NCI-H2171 treated with DMSO at 0.1 percent for 48 hours (cell line): ENCODE data around the gene SRGAP3.
A peak's percentile ranks its signal among the peaks of the same experiment; 100 is the strongest.

ENCODE experiments used
- DNase-seq: peaks from one replicate; lab custom pipeline; 2025; lab: John Stamatoyannopoulos, UW

The SRGAP3 gene

DNA sequence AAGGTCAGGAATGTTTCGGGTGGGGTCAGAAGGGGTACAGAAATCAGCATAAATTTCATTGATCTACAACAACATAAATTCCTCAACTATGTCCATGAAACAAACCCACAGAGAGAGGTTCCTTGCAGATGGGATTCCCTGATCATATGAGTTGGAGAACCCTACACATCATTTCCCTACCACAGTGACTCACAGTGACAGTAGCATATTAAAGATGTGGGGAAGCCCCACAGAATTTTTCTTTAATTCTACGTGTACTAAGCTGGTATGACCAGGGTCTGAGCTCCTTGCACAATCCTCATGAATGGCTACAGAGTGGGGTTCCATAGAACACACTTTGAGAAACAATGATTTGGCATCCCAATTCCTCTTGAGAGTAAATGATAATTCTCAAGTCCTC, 169.3 kb downstream of the SRGAP3 start:
- no peak for DNase-seq

GRCh38 chr3:9079676-9080075, 169.8 kb downstream of the SRGAP3 start:
- DNase-seq, result no peak

- no peak for DNase-seq
These were observed 170.7 kb downstream of the SRGAP3 start for GRCh38 chr3:9078561-9079240.

DNA sequence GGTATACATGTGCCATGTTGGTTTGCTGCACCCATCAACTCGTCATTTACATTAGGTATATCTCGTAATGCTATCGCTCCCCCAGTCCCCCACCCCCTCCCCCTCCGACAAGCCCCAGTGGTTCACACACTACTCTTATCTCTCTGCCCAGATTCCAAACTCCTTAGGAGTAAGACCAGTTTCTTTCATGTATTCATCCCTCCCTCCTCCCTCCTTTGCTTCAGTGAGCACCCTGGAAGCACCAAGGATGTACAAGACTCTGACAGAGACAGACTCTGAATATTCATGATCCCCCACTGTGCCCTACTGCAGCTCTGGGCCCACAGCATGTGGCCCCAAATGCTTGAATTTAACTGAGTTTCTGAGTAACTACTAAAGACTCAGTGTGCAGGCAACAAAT, 172.4 kb downstream of the SRGAP3 start:
- DNase-seq, result no peak

DNA sequence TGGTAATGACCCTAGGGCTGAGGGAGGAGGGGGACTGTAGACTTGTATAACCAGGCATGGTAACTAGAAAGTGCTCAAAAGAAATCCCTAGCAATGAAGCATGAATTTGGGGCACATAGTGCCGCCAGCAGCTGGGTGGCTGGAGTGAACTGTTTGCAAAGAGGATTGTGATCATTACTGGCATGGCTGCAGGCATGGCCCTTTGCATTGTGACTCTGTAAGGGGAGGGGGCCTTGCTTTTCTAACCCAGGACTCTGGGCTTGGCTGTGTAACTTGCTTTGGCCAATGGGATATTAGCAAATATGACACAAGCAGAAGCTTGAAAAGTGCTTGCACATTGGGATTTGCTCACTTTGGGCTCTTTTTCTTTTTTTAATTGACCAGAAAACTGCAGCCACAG, 173.7 kb downstream of the SRGAP3 start:
- DNase-seq, result no peak

DNA sequence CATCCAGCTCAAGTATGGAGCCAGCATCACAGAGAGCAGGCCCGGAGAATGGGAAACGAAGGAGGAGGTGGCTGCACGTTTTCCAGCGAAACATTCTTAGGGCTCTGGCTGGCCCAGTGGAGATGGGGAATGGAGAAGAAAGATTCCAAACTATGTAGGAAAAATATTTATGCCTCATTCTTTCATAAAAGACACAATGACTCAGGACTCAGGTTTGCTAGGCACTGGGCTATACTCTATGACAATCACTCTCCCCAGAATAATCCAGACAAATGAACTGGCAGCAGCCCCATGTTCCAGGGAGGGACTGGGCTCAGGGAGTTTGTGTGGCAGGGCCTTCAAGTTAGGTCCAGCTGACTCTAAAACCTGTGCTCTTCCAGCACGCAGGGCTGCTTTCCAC, 175.4 kb downstream of the SRGAP3 start:
- DNase-seq, result no peak

DNA sequence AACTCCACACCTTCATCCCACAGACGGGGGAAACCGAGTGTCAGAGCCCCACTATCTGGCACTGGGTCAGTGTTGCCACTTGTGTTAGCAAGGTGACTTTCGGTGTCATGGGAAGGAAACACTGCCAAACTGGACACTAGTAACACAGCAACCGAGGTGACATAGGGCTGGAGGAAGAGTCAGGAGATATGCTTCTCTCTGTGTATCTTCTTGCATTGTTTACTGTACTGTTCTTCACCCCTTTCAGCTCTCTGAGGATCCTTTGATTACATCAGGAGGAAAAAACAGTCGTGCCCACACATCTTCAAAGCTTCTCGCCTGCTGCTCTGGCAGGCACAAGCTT, 176.8 kb downstream of the SRGAP3 start:
- no peak for DNase-seq

- DNase-seq, result no peak
These were observed 177.3 kb downstream of the SRGAP3 start for GRCh38 chr3:9071936-9072666.

DNA sequence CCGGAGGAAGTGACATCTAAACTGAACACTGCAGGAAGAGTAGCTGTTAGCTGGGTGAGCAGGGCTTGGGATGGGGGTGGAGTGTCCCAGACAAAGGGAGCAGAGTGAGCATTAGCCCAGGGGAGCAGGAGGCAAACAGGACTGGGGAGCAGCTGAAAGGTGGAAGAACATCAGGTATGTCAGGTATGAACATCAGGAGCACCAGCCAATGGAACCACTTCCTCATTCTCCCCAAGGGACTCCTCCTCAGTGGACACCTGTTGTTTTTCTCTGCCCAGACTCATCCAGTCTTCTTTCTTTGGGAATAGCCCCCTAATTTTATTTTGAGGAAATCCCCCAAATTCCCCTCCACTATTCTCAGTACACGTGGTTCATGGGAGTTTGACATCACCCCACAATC, 178.5 kb downstream of the SRGAP3 start:
- DNase-seq, result no peak

DNA sequence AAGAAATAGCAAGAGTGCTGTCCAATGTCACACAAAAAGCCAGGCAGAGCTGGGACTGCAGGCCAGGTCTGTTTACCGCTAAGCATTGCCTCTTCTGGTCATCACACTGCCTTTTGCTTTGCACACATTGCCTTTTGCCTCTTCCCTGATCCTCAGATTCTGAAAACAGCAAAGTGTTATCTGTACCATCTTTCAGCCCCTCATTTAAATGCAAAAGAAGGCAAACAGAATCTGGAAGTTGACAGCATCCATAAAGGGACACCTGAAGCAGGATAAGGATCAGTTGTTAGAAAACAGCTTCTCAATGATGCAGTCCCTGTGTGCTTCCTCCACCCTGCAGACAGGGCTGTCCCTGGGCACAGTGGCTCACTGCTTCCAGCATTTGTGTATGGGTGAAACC, 179.5 kb downstream of the SRGAP3 start:
- DNase-seq, result no peak

- no peak for DNase-seq
These were observed 181.4 kb downstream of the SRGAP3 start for GRCh38 chr3:9068051-9068450.

DNA sequence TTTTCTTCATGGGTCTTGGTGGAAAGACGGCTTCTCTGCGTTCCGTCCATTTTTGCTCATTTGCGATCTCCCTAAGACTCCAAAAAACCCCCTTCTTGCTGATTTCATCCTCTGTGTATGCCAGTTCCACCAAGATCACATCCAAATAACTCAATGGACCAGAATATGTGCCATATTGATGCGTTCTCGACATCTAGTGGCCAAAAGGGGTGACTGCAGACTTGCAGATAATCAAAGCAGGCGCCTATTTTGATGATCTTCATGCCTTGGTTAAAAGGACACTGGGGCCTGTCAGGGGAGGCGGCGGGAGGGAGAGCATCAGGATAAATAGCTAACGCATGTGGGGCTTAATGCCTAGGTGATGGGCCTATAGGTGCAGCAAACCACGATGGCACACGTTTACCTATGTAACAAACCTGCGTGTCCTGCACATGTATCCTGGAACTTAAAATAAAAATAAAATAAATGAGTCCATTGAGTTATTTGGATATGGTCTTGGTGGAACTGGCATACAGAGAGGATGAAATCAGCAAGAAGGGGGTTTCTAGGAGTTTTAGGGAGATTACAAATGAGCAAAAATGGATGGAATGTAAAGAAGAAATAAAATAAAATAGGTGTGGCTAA, 182.0 kb downstream of the SRGAP3 start:
- DNase-seq, result peak; percentile 40

DNA sequence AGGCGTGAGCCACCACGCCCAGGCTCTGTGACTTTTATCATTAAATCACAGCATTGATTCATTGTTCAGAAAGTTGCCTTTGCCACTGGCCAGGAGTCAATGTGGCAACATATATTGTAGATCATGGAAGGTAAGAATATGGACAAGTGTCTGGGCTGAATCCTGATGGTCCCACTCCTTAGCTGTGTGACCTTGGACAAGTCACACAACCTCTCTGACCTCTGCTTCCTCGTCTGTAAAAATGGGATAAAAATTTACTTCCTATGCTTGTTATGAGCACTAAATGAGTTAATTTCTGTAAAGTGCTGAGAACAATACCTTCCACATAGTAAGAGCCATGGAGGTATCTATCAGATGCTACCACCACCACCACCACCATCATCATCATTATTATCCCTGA, 182.7 kb downstream of the SRGAP3 start:
- no peak for DNase-seq

- DNase-seq, result no peak
These were observed 183.3 kb downstream of the SRGAP3 start for GRCh38 chr3:9066141-9066540.

DNA sequence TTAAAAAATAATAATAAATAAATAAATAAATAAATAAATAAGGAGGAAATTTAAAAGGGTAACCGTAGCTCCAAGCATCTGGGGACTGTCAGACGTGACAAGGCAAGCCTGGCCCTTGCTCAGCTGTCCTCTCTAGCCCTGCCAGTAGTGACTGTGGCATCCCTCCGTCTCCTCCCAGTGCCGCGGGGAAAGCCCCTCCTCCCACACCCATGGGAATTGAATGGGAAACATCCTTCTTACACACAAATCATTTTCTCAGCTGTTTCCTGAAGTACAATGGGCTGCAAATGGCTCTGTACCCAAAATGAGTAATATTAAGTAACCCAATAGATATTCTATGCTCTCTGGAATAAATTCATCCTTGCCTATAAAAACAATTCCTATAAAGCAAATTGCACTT, 184.6 kb downstream of the SRGAP3 start:
- DNase-seq, result peak; percentile 68

DNA sequence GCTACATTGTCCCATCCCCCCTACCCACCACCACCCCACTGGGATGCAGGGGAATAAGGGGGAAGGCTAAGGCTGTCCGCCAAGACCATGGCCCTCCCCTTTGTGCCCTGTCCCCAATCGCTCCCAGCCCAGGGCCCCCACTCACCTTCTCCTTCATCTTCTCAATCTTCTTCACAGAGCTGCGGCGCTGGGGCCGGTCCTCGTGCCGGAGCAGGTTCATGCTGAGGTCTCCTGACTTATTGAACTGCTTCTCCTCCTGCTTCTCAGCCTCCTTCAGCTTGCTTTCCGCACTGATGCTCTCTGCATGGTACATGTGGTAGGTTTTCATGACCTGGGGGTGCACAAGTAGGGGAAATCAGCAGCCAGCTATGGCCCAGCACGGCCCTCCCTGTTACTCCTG, 185.2 kb downstream of the SRGAP3 start:
- no peak for DNase-seq

- DNase-seq, result no peak
These were observed 186.9 kb downstream of the SRGAP3 start for GRCh38 chr3:9062570-9062969.

DNA sequence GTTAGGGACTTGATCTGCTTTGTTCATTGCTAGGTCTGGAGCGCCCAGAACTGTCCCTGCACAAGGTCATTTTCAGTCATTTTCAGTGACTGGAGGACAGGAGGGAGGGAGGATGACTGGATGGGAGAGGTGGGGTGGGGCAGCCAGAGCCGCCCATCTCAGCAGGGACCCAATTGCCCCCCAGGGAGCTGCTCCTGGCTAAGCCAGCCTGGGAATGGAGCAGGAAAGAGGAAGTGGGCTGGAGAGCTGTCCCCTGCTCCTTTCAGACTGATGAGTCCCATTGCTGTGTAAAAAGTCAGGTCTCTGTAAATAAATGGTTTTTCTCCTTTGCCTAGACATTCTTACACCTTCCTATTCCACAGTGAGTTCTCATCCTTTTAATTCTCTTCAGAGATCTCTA, 187.8 kb downstream of the SRGAP3 start:
- no peak for DNase-seq

DNA sequence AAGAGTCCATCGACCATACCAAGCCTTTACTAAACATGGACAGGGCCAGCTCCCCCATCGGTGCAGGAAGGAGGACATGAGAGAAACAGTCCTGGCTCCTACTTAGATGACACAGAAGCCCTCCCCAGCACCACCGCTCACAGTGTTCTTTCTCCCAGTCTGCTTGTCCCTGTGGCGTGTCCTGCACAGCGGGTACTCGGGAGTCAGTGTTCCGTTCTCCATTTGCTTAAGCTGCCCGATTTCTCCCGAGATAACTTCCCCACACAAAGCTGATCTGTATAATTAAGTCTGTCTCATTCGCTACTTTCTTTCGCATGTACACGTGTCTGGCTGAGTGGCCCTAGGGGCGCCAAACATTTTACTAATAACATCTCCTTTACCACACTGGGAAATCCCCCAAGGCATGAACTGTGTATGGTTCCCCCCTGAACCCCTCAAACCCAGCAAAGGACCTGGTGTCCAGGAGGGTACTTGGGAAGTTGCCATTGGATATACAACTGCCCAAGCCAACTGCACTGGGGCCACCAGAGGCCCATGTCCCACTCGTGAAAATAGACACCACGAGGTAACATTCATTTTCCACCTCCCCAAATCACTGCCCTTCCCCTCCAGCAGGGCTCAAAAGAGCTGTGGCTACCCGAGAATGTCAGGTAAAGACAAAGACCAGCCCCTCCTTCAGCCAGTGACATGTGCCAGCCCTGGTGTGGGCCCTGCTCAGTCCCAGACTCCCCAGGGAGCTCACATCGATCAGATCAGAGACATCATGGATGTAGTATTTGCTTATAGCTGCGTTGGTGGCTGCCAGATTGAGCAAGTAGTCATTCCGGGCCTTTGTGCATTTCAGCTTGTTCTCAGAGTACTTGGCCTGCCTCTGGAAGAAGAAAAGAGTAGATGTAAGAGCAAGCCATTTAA, 189.7 kb downstream of the SRGAP3 start:
- DNase-seq, result no peak

DNA sequence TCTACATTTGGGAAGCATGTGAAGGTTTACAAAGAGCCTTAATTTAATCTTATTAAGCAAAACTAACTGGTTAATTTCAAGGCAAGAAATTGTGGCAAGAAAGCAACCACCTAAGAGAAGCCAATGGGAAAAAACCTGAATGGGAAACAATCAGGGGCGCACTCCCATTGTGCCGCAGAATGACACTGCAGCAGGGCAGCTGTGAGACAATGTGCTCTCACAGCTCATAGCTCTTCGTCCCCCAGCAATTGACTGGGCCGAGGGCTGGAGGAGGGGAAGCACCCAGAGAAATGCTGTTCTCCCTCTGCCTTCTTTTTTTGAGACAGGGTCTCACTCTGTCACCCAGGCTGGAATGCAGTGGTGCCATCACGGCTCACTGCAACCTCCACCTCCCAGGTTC, 192.9 kb downstream of the SRGAP3 start:
- DNase-seq, result no peak

GRCh38 chr3:9047452-9048346, 201.7 kb downstream of the SRGAP3 start:
- no peak for DNase-seq
